Activated CD8-positive, alpha-beta T cell treated with anti-CD3 and anti-CD28 coated beads, Interleukin-2, amount 10 ng/mL, durations not matched to agents 7 days and 5 days (primary cell): Measurements from ENCODE around the gene SPACA5. TPM values are rescaled to one million over a fixed set of nuclear protein-coding genes. Genes with fewer than 3 reads are reported as not detected.
A peak's percentile ranks its signal among the peaks of the same experiment; 100 is the strongest.
"Not testable (repeated sequence)": the region's sequence is repeated elsewhere in the genome, so short reads cannot be mapped to it uniquely, and the experiment has no call there.

ENCODE experiments used
- ATAC-seq: fragments of 150-1000 bp; cut with Tn5 transposase; one replicate; pipeline ENCODE4 v1.10.0; 2021; ENCODE audit warnings: moderate library complexity
- CTCF ChIA-PET: fragments of 350-600 bp; sonication (Branson Sonifier 250); formaldehyde crosslinking; loops from one replicate; lab custom pipeline; 2021; ENCODE audit warnings: antibody characterized with exemption; lab: Charles Lee
- POLR2A ChIA-PET: fragments of 350-600 bp; sonication (Branson Sonifier 250); formaldehyde crosslinking; loops from one replicate; lab custom pipeline; 2021; ENCODE audit warnings: antibody characterized with exemption; lab: Charles Lee
- DNase-seq: peaks from one replicate; pipeline ENCODE4 v3.0.0-alpha.2; 2020
- H3K27ac Mint-ChIP-seq: one replicate; pipeline ENCODE4 v1.8.0; 2021; ENCODE audit warnings: mild to moderate bottlenecking, mixed read lengths
- H3K27me3 Mint-ChIP-seq: one replicate; pipeline ENCODE4 v1.8.0; 2021; ENCODE audit warnings: low read depth, mixed read lengths
- H3K36me3 Mint-ChIP-seq: one replicate; pipeline ENCODE4 v1.8.0; 2021; ENCODE audit warnings: low read depth, mixed read lengths
- H3K4me1 Mint-ChIP-seq: one replicate; pipeline ENCODE4 v1.8.0; 2021; ENCODE audit warnings: low read depth, mixed read lengths
- H3K4me3 Mint-ChIP-seq: one replicate; pipeline ENCODE4 v1.8.0; 2021; ENCODE audit warnings: mild to moderate bottlenecking, mixed read lengths
- H3K9me3 Mint-ChIP-seq: one replicate; pipeline ENCODE4 v1.8.0; 2022; ENCODE audit warnings: mixed read lengths; ENCODE audit not compliant: insufficient read depth
- total RNA-seq, 2 experiments: library from RNA; stranded (reverse); gene quantifications; one replicate each; pipeline ENCODE4 v1.2.3, GENCODE V29; 2021

Gene SPACA5
- total RNA-seq = not detected

DNA sequence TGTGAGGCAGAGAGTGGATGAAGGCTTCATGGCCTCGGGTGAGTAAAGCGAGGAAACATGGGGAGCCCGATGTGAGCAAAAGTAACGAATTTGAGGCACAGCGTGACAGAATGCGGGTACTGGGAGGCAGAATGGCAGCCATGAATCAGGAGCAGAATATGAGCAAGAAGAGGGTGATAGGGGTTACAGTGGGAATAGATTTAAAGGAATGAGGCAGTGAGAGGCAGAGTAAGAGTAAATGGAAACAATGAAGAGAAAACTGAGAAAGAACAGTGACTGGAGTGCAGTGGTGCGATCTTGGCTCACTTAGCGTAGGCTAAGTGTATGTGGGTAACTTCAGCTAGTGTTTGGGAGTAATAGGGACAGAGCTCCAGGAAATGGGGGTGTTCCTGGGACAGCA is at the start of gene SPACA5:
Gene SPACA5 (plus strand): TSS at position 301 of the 400 bp plus-strand sequence. CDS start 815 bp downstream, outside the sequence.
- H3K4me3 Mint-ChIP-seq, H3K27me3 Mint-ChIP-seq, H3K27ac Mint-ChIP-seq, CTCF ChIA-PET, POLR2A ChIA-PET, DNase-seq, H3K36me3 Mint-ChIP-seq, ATAC-seq, H3K9me3 Mint-ChIP-seq: not testable (repeated sequence)
- peaks cover 11% of the 10 kb centered on the region for H3K4me1 Mint-ChIP-seq

DNA sequence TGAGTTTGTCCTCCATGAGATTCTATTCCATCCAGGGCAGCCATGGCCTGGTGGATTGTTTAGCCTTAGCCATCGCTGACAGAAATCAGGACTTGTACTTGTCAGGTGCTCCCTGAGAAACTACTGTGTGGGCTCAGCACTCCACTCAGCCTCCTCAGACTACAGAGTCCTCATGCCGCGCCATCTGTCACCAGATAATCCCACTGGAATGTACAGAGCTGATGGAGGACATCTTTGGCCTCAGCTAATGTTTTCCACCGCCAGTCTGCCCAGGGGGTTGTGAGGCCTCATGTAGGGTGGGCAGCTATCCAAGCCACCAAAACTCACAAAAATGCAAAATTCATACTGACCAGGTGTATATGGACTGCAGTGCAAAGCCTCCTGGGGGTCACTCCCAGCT is 48.6 kb upstream of the SPACA5 start:
- H3K9me3 Mint-ChIP-seq, H3K27me3 Mint-ChIP-seq: not testable (repeated sequence)

GRCh38 chrX:47958761-47959342 is 47.9 kb upstream of the SPACA5 start:
- Mint-ChIP-seq H3K27me3 (no peaks in the 10 kb centered on the region), H3K4me3 (no peak overlapping the region), H3K27ac (no peak overlapping the region), H3K9me3 (no peaks in the 10 kb centered on the region), H3K36me3 (no peaks in the 10 kb centered on the region), H3K4me1 (no peaks in the 10 kb centered on the region)
- ChIA-PET CTCF (interaction anchor here (0.9 to 1.1 kb wide), 4 partner anchors 20 to 106 kb away, joined by 3 to 5 read pairs (median 3); no protein-coding TSS in a partner anchor), POLR2A (no interaction called here)
- DNase-seq (peak; percentile 27), ATAC-seq (peak; percentile 68)

More for the DNA sequence above, 48.6 kb upstream of the SPACA5 start:
- H3K4me1 Mint-ChIP-seq, H3K27ac Mint-ChIP-seq, ATAC-seq, H3K4me3 Mint-ChIP-seq, POLR2A ChIA-PET, CTCF ChIA-PET, H3K36me3 Mint-ChIP-seq, DNase-seq: not testable (repeated sequence)

GRCh38 chrX:47960406-47960805 is 46.4 kb upstream of the SPACA5 start:
- ATAC-seq (no peak), DNase-seq (no peak)
- Mint-ChIP-seq H3K4me1 (no peaks in the 10 kb centered on the region), H3K27me3 (no peaks in the 10 kb centered on the region), H3K27ac (no peak overlapping the region), H3K9me3 (peaks cover 6% of the 10 kb centered on the region), H3K4me3 (no peak overlapping the region), H3K36me3 (no peaks in the 10 kb centered on the region)
- POLR2A ChIA-PET = no interaction called here
- CTCF ChIA-PET = no interaction called here

GRCh38 chrX:47961830-47962229 is 45.0 kb upstream of the SPACA5 start:
- H3K4me3 Mint-ChIP-seq, POLR2A ChIA-PET, H3K27ac Mint-ChIP-seq, H3K27me3 Mint-ChIP-seq, CTCF ChIA-PET, ATAC-seq, H3K4me1 Mint-ChIP-seq, DNase-seq, H3K9me3 Mint-ChIP-seq, H3K36me3 Mint-ChIP-seq: not testable (repeated sequence)

DNA sequence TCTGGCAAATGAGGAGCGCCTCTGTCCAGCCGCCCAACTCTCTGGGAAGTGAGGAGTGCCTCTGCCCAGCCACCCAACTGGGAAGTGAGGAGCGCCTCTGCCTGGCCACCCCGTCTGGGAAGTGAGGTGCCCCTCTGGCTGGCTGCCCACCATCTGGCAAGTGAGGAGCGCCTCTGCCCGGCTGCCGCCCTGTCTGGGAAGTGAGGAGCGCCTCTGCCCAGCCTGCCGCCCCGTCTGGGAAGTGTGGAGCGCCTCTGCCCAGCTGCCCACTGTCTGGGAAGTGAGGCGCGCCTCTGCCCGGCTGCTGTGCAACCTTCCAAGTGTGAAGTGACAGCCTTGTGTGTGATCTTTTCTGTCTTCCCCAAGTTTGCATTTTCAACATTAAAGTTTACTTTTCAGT is 41.3 kb upstream of the SPACA5 start:
- DNase-seq, H3K36me3 Mint-ChIP-seq, POLR2A ChIA-PET, H3K4me1 Mint-ChIP-seq, CTCF ChIA-PET, H3K4me3 Mint-ChIP-seq, H3K9me3 Mint-ChIP-seq, H3K27me3 Mint-ChIP-seq, H3K27ac Mint-ChIP-seq, ATAC-seq: not testable (repeated sequence)

DNA sequence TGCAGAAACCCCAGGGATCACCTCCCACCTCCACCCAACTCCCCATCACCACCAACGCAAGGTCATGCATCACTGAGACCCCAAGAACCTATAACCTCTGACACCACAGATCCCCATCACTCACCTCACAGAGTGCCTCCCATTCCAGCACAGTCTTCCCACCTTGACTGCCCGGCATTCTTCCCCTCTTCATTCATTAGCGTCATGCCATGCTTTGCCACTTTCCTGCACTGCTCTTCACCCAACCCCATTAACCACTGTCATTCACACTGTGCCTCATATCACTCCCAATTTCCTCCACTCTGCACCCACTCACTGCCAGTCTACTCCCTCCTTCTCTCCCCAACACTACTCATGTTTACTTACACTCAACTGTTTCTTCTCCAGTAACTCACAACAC is 33.6 kb upstream of the SPACA5 start:
- Mint-ChIP-seq H3K9me3 (peaks cover 38% of the 10 kb centered on the region), H3K4me1 (no peaks in the 10 kb centered on the region), H3K27me3 (no peaks in the 10 kb centered on the region), H3K4me3 (no peak overlapping the region), H3K27ac (no peak overlapping the region), H3K36me3 (peaks cover 54% of the 10 kb centered on the region)
- ATAC-seq = no peak
- ChIA-PET POLR2A (no interaction called here), CTCF (no interaction called here)
- no peak for DNase-seq

GRCh38 chrX:47976254-47977151 is 30.3 kb upstream of the SPACA5 start:
- peaks cover 50% of the 10 kb centered on the region for H3K9me3 Mint-ChIP-seq
- POLR2A ChIA-PET = no interaction called here
- peaks cover 84% of the 10 kb centered on the region for H3K36me3 Mint-ChIP-seq
- CTCF ChIA-PET = no interaction called here
- H3K27ac Mint-ChIP-seq = no peak overlapping the region
- DNase-seq (no peak), ATAC-seq (no peak)
- H3K4me1 Mint-ChIP-seq = no peaks in the 10 kb centered on the region
- H3K4me3 Mint-ChIP-seq = no peak overlapping the region
- no peaks in the 10 kb centered on the region for H3K27me3 Mint-ChIP-seq

GRCh38 chrX:47991263-47992094 is 15.3 kb upstream of the SPACA5 start:
- peaks cover 37% of the 10 kb centered on the region for H3K9me3 Mint-ChIP-seq
- ChIA-PET CTCF (no interaction called here), POLR2A (no interaction called here)
- no peaks in the 10 kb centered on the region for H3K27me3 Mint-ChIP-seq
- no peak overlapping the region for H3K4me3 Mint-ChIP-seq
- H3K36me3 Mint-ChIP-seq = peaks cover 87% of the 10 kb centered on the region
- no peak for ATAC-seq
- no peak for DNase-seq
- peak overlapping the region; percentile 66 for H3K27ac Mint-ChIP-seq
- peaks cover 23% of the 10 kb centered on the region for H3K4me1 Mint-ChIP-seq

DNA sequence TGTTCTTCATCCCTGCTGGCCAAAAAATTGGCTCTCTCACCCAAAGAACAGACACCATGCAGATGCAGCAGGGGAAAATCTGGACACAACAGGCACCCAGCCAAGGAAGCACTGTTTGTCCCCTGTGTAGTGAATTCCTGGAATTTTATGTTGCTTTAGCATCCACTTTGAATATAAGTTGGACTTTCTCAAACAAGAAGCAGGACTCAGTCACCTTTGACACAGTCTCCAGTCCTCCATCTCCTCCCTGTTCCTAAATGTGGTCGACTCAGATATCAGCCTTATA is 14.8 kb upstream of the SPACA5 start:
- ChIA-PET POLR2A (no interaction called here), CTCF (interaction anchor here (0.6 kb wide), 1 partner anchor 1158 kb away, joined by 4 read pairs; no protein-coding TSS in a partner anchor)
- peak overlapping the region; percentile 66 for H3K27ac Mint-ChIP-seq

DNA sequence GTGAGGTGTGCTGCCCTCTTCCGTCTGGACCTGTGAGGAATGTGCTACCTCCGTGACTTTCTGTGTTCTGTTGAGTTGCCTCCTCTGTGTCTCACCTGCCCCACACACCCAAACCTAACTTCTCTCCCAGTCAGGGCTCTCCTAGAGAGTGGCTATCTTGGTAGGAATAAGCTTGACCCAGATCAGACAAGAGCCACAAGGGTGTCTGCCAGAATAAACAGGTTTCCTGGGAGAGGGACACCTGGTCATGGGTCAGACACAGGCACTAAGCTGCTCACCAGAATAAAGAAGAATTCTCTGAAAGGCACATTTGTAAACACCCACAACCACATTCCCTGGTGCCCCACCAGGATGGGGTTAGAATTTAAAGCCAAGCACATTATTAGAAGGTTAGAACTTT is 14.1 kb upstream of the SPACA5 start:
- peaks cover 28% of the 10 kb centered on the region for H3K9me3 Mint-ChIP-seq
- DNase-seq (no peak), ATAC-seq (no peak)
- CTCF ChIA-PET = interaction anchor here (0.6 kb wide), 1 partner anchor 1157 kb away, joined by 4 read pairs; no protein-coding TSS in a partner anchor
- H3K4me3 Mint-ChIP-seq = no peak overlapping the region
- peaks cover 87% of the 10 kb centered on the region for H3K36me3 Mint-ChIP-seq
- POLR2A ChIA-PET = no interaction called here
- H3K27ac Mint-ChIP-seq = no peak overlapping the region
- H3K4me1 Mint-ChIP-seq = peaks cover 23% of the 10 kb centered on the region
- H3K27me3 Mint-ChIP-seq = no peaks in the 10 kb centered on the region

More for the DNA sequence above, 14.8 kb upstream of the SPACA5 start:
- DNase-seq = no peak
- Mint-ChIP-seq H3K36me3 (peaks cover 87% of the 10 kb centered on the region), H3K9me3 (peaks cover 33% of the 10 kb centered on the region), H3K4me1 (peaks cover 23% of the 10 kb centered on the region), H3K4me3 (no peak overlapping the region), H3K27me3 (no peaks in the 10 kb centered on the region)
- no peak for ATAC-seq
